GM19193 (cell line): ENCODE results near the gene TMEM217.

Source experiments
- POLR2A ChIP-seq: IDR thresholded peaks from 4 replicates; pipeline ENCODE4 v1.6.1; 2011; ENCODE audit not compliant: insufficient read depth, insufficient read length; ENCODE audit errors: extremely low read depth

The TMEM217 gene

GRCh38 chr6:37283268-37283667, 25.3 kb upstream of the TMEM217 start:
- no peak for TF ChIP-seq POLR2A

- no peak for TF ChIP-seq POLR2A
Observed at GRCh38 chr6:37282371-37282770, 24.4 kb upstream of the TMEM217 start.

- TF ChIP-seq POLR2A: no peak
Observed at GRCh38 chr6:37280162-37280887, 22.4 kb upstream of the TMEM217 start.

- TF ChIP-seq POLR2A: no peak
Observed at GRCh38 chr6:37279366-37280134, 21.6 kb upstream of the TMEM217 start.

GRCh38 chr6:37277001-37277409, 19.1 kb upstream of the TMEM217 start:
- TF ChIP-seq POLR2A: no peak

- TF ChIP-seq POLR2A: no peak
Observed at GRCh38 chr6:37275350-37275749, 17.4 kb upstream of the TMEM217 start.

DNA sequence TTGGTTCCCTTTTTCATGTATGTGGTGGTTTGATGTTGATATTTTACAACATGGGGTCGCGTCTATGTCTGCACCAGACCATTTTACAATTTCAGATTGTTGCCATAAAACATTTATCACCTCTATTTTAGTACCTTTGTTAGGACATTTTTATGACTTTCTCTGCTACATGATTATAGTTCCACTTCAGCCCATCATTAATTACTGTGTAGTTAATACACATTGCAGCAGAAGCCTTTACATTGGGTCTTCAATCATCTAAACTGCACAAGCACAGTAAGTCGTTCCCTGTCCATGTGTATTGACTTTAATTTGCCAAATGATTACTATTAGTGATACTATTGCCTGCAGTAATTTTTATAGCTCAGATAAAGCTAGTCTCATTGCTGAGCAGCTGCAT, 15.7 kb upstream of the TMEM217 start:
- no peak for TF ChIP-seq POLR2A

- no peak for TF ChIP-seq POLR2A
Observed at GRCh38 chr6:37272834-37273566, 15.1 kb upstream of the TMEM217 start.

DNA sequence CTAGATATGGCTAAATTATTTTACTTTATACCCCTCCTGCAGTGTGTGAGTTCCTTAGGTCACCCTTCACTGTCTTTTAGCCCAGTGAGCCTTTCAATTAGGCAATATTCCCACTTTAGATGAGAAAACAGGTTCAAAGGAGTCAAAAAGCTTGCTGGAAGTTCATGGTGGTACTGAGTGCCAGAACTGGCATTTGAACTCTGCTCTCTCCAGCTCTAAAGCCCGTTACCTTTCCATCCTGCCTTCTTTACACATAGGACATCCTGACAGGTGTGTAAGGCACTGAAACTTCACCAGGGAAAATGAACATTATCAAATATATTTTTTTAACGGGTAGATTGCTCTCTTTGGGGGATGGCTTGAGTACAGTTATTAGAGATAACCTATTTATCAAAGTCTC, 11.2 kb upstream of the TMEM217 start:
- no peak for TF ChIP-seq POLR2A

- TF ChIP-seq POLR2A: no peak
Observed at GRCh38 chr6:37265860-37266259, 7.9 kb upstream of the TMEM217 start.

- TF ChIP-seq POLR2A: no peak
Observed at GRCh38 chr6:37265001-37265400, 7.1 kb upstream of the TMEM217 start.

DNA sequence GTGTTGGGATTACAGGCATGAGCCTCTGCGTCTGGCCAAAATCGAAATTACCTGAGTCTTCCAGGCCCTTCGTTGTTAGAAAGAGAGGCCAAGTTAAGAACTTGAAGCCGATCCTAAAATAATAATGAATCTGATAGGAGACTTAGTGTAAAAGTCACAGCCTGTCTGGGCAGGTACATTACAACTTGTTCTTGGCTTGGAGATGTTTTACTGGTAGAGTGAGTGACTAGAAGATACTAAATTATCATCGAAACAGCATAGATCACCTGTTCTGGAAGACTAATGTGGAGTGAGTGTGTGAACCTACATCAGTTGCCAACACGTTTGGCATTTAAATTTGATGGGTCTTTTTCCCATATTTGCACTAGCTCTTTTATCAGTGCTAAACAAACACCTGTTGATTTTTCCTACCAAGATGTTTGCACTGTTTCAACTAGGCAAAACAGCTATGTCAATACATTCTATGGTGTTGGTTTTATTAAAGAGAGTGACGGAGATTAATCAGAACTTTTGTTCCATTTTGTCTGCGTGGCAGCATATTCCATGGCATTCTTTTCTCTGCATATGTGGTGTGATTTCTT, 4.6 kb upstream of the TMEM217 start:
- no peak for TF ChIP-seq POLR2A

DNA sequence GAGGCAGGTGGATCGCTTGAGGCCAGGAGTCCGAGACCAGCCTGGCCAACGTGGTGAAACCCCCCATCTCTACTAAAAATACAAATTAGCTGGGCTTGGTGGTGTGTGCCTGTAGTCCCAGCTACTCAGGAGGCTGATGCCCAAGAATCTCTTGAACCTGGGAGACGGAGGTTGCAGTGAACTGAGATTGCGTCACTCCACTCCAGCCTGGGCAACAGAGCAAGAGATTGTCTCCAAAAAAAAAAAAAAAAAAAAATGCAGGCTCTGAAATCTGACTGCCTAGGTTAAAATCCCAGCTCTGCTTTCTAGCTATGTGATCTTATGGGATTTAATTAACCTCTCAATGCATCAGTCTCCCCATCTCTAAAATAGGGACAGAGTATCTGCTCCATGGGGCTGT, 3.3 kb upstream of the TMEM217 start:
- no peak for TF ChIP-seq POLR2A

- no peak for TF ChIP-seq POLR2A
Observed at GRCh38 chr6:37260444-37260843, 2.5 kb upstream of the TMEM217 start.

GRCh38 chr6:37260040-37260439, 2.1 kb upstream of the TMEM217 start:
- no peak for TF ChIP-seq POLR2A
